Peyer's patch (tissue), 4 donors: ENCODE results near the gene NSL1.

ENCODE experiments used
- POLR2A ChIP-seq, 2 donors: fragments of 450-650 bp; IDR thresholded peaks; one replicate each; pipeline ENCODE4 v1.5.1; 2017; ENCODE audit warnings: antibody characterized with exemption in 2 of 2, mild to moderate bottlenecking in 2 of 2, moderate library complexity in 2 of 2
- TF ChIP-seq, protein P1 (sequence below), 6 experiments: fragments of 450-650 bp in 4 of 6; fragments of 200-600 bp in 2 of 6; sonication (generic) in 1 of 6; IDR thresholded peaks; one replicate each; pipeline ENCODE4 v1.5.1; 2017 to 2019; ENCODE audit warnings: antibody characterized with exemption in 6 of 6, mild to moderate bottlenecking in 3 of 6, moderate library complexity in 1 of 6

GRCh38 chr1:212773011-212773410, 18.6 kb downstream of the NSL1 start:
- TF ChIP-seq, protein P1, sequence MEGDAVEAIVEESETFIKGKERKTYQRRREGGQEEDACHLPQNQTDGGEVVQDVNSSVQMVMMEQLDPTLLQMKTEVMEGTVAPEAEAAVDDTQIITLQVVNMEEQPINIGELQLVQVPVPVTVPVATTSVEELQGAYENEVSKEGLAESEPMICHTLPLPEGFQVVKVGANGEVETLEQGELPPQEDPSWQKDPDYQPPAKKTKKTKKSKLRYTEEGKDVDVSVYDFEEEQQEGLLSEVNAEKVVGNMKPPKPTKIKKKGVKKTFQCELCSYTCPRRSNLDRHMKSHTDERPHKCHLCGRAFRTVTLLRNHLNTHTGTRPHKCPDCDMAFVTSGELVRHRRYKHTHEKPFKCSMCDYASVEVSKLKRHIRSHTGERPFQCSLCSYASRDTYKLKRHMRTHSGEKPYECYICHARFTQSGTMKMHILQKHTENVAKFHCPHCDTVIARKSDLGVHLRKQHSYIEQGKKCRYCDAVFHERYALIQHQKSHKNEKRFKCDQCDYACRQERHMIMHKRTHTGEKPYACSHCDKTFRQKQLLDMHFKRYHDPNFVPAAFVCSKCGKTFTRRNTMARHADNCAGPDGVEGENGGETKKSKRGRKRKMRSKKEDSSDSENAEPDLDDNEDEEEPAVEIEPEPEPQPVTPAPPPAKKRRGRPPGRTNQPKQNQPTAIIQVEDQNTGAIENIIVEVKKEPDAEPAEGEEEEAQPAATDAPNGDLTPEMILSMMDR (IDR thresholded peaks at IDR 0.05), result no peak
- no peak for TF ChIP-seq POLR2A (IDR thresholded peaks at IDR 0.05)
